Astrocyte of the spinal cord (primary cell): Measurements from ENCODE around the gene SORD.
"Not testable (repeated sequence)": the region's sequence is repeated elsewhere in the genome, so short reads cannot be mapped to it uniquely, and the experiment has no call there.

ENCODE experiments used
- DNase-seq: peaks from one replicate; pipeline ENCODE4 v3.0.0; 2011; ENCODE audit warnings: low read depth, low spot score
- H3K4me3 ChIP-seq: 2 replicates; pipeline ENCODE4 v1.5.1; 2011; ENCODE audit warnings: low read depth, mild to moderate bottlenecking, low read length, moderate library complexity
- CTCF ChIP-seq: IDR thresholded peaks from 2 replicates; pipeline ENCODE4 v1.5.1; 2012; ENCODE audit warnings: low read depth, mild to moderate bottlenecking, low read length, inconsistent platforms
- in situ Hi-C: cut with HindIII; loops from 2 replicates; pipeline ENCODE4 v1.10.0; 2017; ENCODE audit warnings: low sequenced_read_pairs

Gene SORD

GRCh38 chr15:45079628-45080246 is 56.7 kb downstream of the SORD start:
- H3K4me3 ChIP-seq, in situ Hi-C loops, DNase-seq: not testable (repeated sequence)

GRCh38 chr15:45080593-45080992 is 57.6 kb downstream of the SORD start:
- H3K4me3 ChIP-seq, DNase-seq, in situ Hi-C loops: not testable (repeated sequence)

- DNase-seq, H3K4me3 ChIP-seq, in situ Hi-C loops: not testable (repeated sequence)
Measured at GRCh38 chr15:45082412-45082811, 59.4 kb downstream of the SORD start.

GRCh38 chr15:45083223-45083622 is 60.2 kb downstream of the SORD start:
- H3K4me3 ChIP-seq: no peak overlapping the region
- in situ Hi-C loops: no loop called here
- no peak for DNase-seq
- no peak for TF ChIP-seq CTCF

- TF ChIP-seq CTCF: no peak
- DNase-seq: no peak
- no peak overlapping the region for H3K4me3 ChIP-seq
- in situ Hi-C loops: no loop called here
Measured at GRCh38 chr15:45084163-45084562, 61.2 kb downstream of the SORD start.

- no peak overlapping the region for H3K4me3 ChIP-seq
- TF ChIP-seq CTCF: no peak
- in situ Hi-C loops: no loop called here
- no peak for DNase-seq
Measured at GRCh38 chr15:45087513-45087912, 64.5 kb downstream of the SORD start.

GRCh38 chr15:45088801-45089711 is 66.1 kb downstream of the SORD start:
- in situ Hi-C loops: no loop called here
- H3K4me3 ChIP-seq: no peak overlapping the region
- no peak for TF ChIP-seq CTCF
- no peak for DNase-seq

GRCh38 chr15:45089712-45090373 is 66.8 kb downstream of the SORD start:
- no peak for TF ChIP-seq CTCF
- in situ Hi-C loops: no loop called here
- no peak overlapping the region for H3K4me3 ChIP-seq
- no peak for DNase-seq
